A673 (cell line): Measurements from ENCODE around the gene STMN3. TPM values are rescaled to one million over a fixed set of nuclear protein-coding genes. Genes with fewer than 3 reads are reported as not detected.

ENCODE experiments used
- BruUV-seq: library from RNA; stranded (reverse); fragments of 400-500 nt; replicated peaks from 2 replicates; lab custom pipeline; 2021; lab: Mats Ljungman, UMichigan
- CTCF ChIA-PET: fragments of 300-600 bp; sonication (Branson Sonifier 250); formaldehyde crosslinking; loops from one replicate; lab custom pipeline; 2022; ENCODE audit warnings: antibody characterized with exemption; lab: Charles Lee
- POLR2A ChIA-PET: fragments of 300-600 bp; sonication (Branson Sonifier 250); formaldehyde crosslinking; loops from one replicate; lab custom pipeline; 2022; ENCODE audit warnings: antibody characterized with exemption; ENCODE audit not compliant: low non-redundant PET; lab: Charles Lee
- DNase-seq: peaks from one replicate; pipeline ENCODE4 v3.0.0-alpha.2; 2015; ENCODE audit warnings: low spot score
- H3K27ac ChIP-seq: fragments of 200-600 bp; sonication (generic); 2 replicates; pipeline ENCODE4 v1.5.1; 2016; ENCODE audit warnings: mixed run types, low read depth, mild to moderate bottlenecking, mixed read lengths, antibody characterized with exemption, low read length; ENCODE audit not compliant: poor library complexity, severe bottlenecking
- H3K27me3 ChIP-seq: fragments of 200-600 bp; sonication (generic); replicated peaks from 2 replicates; pipeline ENCODE4 v1.6.1; 2017; ENCODE audit warnings: mixed run types, low read depth, mild to moderate bottlenecking, mixed read lengths, antibody characterized with exemption, low read length; ENCODE audit not compliant: insufficient read depth, poor library complexity
- H3K36me3 ChIP-seq: fragments of 200-600 bp; sonication (generic); 2 replicates; pipeline ENCODE4 v1.6.1; 2016; ENCODE audit warnings: mixed run types, mild to moderate bottlenecking, mixed read lengths, antibody characterized with exemption, low read length; ENCODE audit not compliant: insufficient read depth, poor library complexity, severe bottlenecking
- H3K4me1 ChIP-seq: fragments of 200-600 bp; sonication (generic); 2 replicates; pipeline ENCODE4 v1.6.1; 2017; ENCODE audit warnings: mixed run types, mild to moderate bottlenecking, mixed read lengths, antibody characterized with exemption, low read length; ENCODE audit not compliant: insufficient read depth, poor library complexity, severe bottlenecking
- H3K4me3 ChIP-seq: fragments of 200-600 bp; sonication (generic); 2 replicates; pipeline ENCODE4 v1.5.1; 2016; ENCODE audit warnings: low read depth, mixed run types, mild to moderate bottlenecking, mixed read lengths, low read length; ENCODE audit not compliant: poor library complexity, severe bottlenecking
- H3K9me3 ChIP-seq: fragments of 200-600 bp; sonication (generic); 2 replicates; pipeline ENCODE4 v1.6.1; 2016; ENCODE audit warnings: mixed run types, low read depth, mild to moderate bottlenecking, mixed read lengths, antibody characterized with exemption, low read length; ENCODE audit not compliant: poor library complexity, severe bottlenecking
- CTCF ChIP-seq: fragments of 300-800, 200-600 bp; sonication (generic); conservative IDR thresholded peaks from 2 replicates; pipeline ENCODE4 v1.5.1; 2017; ENCODE audit warnings: low read depth, mild to moderate bottlenecking, antibody characterized with exemption, low read length, moderate library complexity, mixed read lengths
- EZH2 ChIP-seq: fragments of 200-600 bp; sonication (generic); IDR thresholded peaks from 2 replicates; pipeline ENCODE4 v1.6.1; 2017; ENCODE audit warnings: borderline replicate concordance, low read depth, mild to moderate bottlenecking, mixed read lengths, antibody characterized with exemption, low read length; ENCODE audit not compliant: poor library complexity, severe bottlenecking
- intact Hi-C: fragments of 100-400 bp; cut with micrococcal nuclease; formaldehyde crosslinking; loops from one replicate; pipeline ENCODE4 v1.10.0; 2022; ENCODE audit not compliant: unreplicated experiment
- total RNA-seq: library from RNA; stranded (reverse); gene quantifications from 2 replicates; pipeline ENCODE4 v1.2.3, GENCODE V29; 2021

STMN3 gene
- total RNA-seq, 1 experiment from 2014 or later = 115 TPM

GRCh38 chr20:63680427-63680826 lies 27.2 kb upstream of the STMN3 start:
- peaks cover 3% of the 10 kb centered on the region for H3K36me3 ChIP-seq
- peaks cover 8% of the 10 kb centered on the region for H3K4me1 ChIP-seq
- ChIA-PET POLR2A (no interaction called here), CTCF (no interaction called here)
- no TSS peak for BruUV-seq
- H3K4me3 ChIP-seq = no peak overlapping the region
- no peak for DNase-seq
- no peaks in the 10 kb centered on the region for H3K9me3 ChIP-seq
- no peaks in the 10 kb centered on the region for H3K27me3 ChIP-seq
- no peak overlapping the region for H3K27ac ChIP-seq
- no peak for TF ChIP-seq EZH2
- no peak for TF ChIP-seq CTCF
- intact Hi-C loops = no loop called here

- Histone ChIP-seq H3K9me3 (no peaks in the 10 kb centered on the region), H3K4me1 (peaks cover 8% of the 10 kb centered on the region), H3K27ac (no peak overlapping the region), H3K27me3 (no peaks in the 10 kb centered on the region), H3K36me3 (peaks cover 3% of the 10 kb centered on the region), H3K4me3 (no peak overlapping the region)
- CTCF ChIA-PET = no interaction called here
- POLR2A ChIA-PET = interaction anchor here (0.5 kb wide), 1 partner anchor 55 kb away, joined by 5 read pairs; no protein-coding TSS in a partner anchor
- intact Hi-C loops = no loop called here
- BruUV-seq = no TSS peak
- TF ChIP-seq CTCF (no peak), EZH2 (no peak)
- DNase-seq = no peak
Measured at GRCh38 chr20:63679799-63680305, 26.6 kb upstream of the STMN3 start.

DNA sequence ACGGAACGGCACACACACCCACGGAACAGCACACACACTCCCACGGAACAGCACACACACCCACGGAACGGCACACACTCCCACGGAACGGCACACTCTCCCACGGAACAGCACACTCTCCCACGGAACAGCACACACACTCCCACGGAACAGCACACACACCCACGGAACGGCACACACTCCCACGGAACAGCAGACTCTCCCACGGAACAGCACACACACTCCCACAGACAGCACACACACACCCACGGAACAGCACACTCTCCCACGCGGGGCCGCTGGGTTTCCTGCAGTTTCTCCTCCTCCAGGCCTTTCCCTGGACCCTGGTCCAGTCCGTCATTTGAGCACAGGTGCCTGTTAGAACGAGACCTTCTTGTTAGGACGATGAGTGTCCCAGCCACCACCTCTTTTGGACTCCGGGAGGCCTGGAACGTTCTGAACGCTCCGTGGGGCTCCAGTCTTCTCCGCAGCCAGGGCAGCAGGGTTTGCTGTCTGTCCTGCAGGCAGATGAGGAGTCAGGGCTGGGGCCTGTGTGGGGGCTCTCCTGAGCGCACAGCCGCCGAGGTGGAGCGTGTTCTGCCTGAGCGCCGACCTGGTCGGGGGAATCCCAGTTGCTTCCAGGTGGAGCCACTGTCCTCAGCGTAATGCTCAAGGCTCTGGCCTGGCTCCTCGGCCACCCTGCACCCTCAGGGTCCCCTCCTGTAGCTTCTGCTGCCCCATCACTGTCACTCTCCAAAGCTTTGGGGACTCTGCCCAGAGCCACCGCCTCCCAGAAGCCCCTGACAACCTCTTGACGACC lies 25.6 kb upstream of the STMN3 start:
- Histone ChIP-seq H3K9me3 (no peaks in the 10 kb centered on the region), H3K36me3 (peaks cover 6% of the 10 kb centered on the region), H3K27me3 (no peaks in the 10 kb centered on the region), H3K4me3 (no peak overlapping the region), H3K27ac (no peak overlapping the region), H3K4me1 (peaks cover 8% of the 10 kb centered on the region)
- DNase-seq = no peak
- no TSS peak for BruUV-seq
- TF ChIP-seq EZH2 (no peak), CTCF (no peak)
- intact Hi-C loops = no loop called here
- ChIA-PET POLR2A (interaction anchor here (0.5 kb wide), 1 partner anchor 54 kb away, joined by 5 read pairs; no protein-coding TSS in a partner anchor), CTCF (no interaction called here)
